ENCODE results near the gene UBALD2. TPM values are rescaled to one million over a fixed set of nuclear protein-coding genes. Genes with fewer than 3 reads are reported as not detected.
"Not testable (repeated sequence)": the region's sequence is repeated elsewhere in the genome, so short reads cannot be mapped to it uniquely, and the experiment has no call there.

UBALD2 gene
- total and polyA plus RNA-seq, 5 experiments from 2014 or later, result 6.6 to 122 (median 9.7) TPM

GRCh38 chr17:76280650-76281049 lies 15.5 kb downstream of the UBALD2 start:
- Mint-ChIP-seq H3K9me3 (no peaks in the 10 kb centered on the region), H3K4me3 (no peak overlapping the region), H3K27me3 (no peaks in the 10 kb centered on the region), H3K4me1 (peaks cover 14 to 26% (median 20%) of the 10 kb centered on the region in 4 donors), H3K36me3 (no peaks in the 10 kb centered on the region), H3K27ac (peak overlapping the region in 1 of 10 donors; percentile 80)
- no peak for ATAC-seq
- DNase-seq, result no peak
- POLR2A ChIA-PET, result interaction anchor here (1.1 to 5.3 kb wide), 9 partner anchors 9 to 267 kb away, joined by 4 to 112 read pairs (median 6); no protein-coding TSS in a partner anchor

GRCh38 chr17:76281573-76282371 lies 16.6 kb downstream of the UBALD2 start:
- peaks cover 10 to 16% (median 12%) of the 10 kb centered on the region in 4 donors for H3K4me1 Mint-ChIP-seq
- H3K27ac Mint-ChIP-seq, result no peak overlapping the region
- DNase-seq, result no peak
- H3K4me3 Mint-ChIP-seq, result no peak overlapping the region
- H3K36me3 Mint-ChIP-seq, result no peaks in the 10 kb centered on the region
- POLR2A ChIA-PET, result interaction anchor here (1.6 to 5.3 kb wide), 4 partner anchors 13 to 160 kb away, joined by 4 to 112 read pairs (median 28); no protein-coding TSS in a partner anchor
- H3K9me3 Mint-ChIP-seq, result no peaks in the 10 kb centered on the region
- ATAC-seq, result no peak
- H3K27me3 Mint-ChIP-seq, result no peaks in the 10 kb centered on the region

GRCh38 chr17:76292567-76292966 lies 27.4 kb downstream of the UBALD2 start:
- DNase-seq, result no peak
- Mint-ChIP-seq H3K4me1 (no peaks in the 10 kb centered on the region), H3K9me3 (no peaks in the 10 kb centered on the region), H3K27me3 (no peaks in the 10 kb centered on the region), H3K36me3 (peaks cover 0 to 3% (median 3%) of the 10 kb centered on the region in 3 donors), H3K27ac (no peak overlapping the region), H3K4me3 (no peak overlapping the region)
- POLR2A ChIA-PET, result no interaction called here
- ATAC-seq, result no peak

- ATAC-seq (no peak), DNase-seq (no peak)
- peaks cover 0 to 3% (median 3%) of the 10 kb centered on the region in 3 donors for H3K36me3 Mint-ChIP-seq
- H3K4me1 Mint-ChIP-seq, result no peaks in the 10 kb centered on the region
- no peaks in the 10 kb centered on the region for H3K27me3 Mint-ChIP-seq
- POLR2A ChIA-PET, result no interaction called here
- H3K9me3 Mint-ChIP-seq, result no peaks in the 10 kb centered on the region
- no peak overlapping the region for H3K4me3 Mint-ChIP-seq
- H3K27ac Mint-ChIP-seq, result no peak overlapping the region
Measured at GRCh38 chr17:76293106-76293505, 28.0 kb downstream of the UBALD2 start.

- ATAC-seq, result no peak
- no peak for DNase-seq
- peak overlapping the region in 2 of 10 donors; percentile 4 to 29 for H3K27ac Mint-ChIP-seq
- peaks cover 0 to 3% (median 0%) of the 10 kb centered on the region in 4 donors for H3K4me1 Mint-ChIP-seq
- H3K36me3 Mint-ChIP-seq, result no peaks in the 10 kb centered on the region
- H3K27me3 Mint-ChIP-seq, result no peaks in the 10 kb centered on the region
- POLR2A ChIA-PET, result no interaction called here
- no peaks in the 10 kb centered on the region for H3K9me3 Mint-ChIP-seq
- no peak overlapping the region for H3K4me3 Mint-ChIP-seq
Measured at GRCh38 chr17:76296186-76296585, 31.0 kb downstream of the UBALD2 start.

GRCh38 chr17:76296889-76297288 lies 31.7 kb downstream of the UBALD2 start:
- H3K4me1 Mint-ChIP-seq, result peaks cover 0 to 3% (median 0%) of the 10 kb centered on the region in 4 donors
- no peaks in the 10 kb centered on the region for H3K9me3 Mint-ChIP-seq
- H3K4me3 Mint-ChIP-seq, result no peak overlapping the region
- peak overlapping the region in 1 of 10 donors; percentile 60 for H3K27ac Mint-ChIP-seq
- DNase-seq (no peak), ATAC-seq (no peak)
- H3K36me3 Mint-ChIP-seq, result no peaks in the 10 kb centered on the region
- POLR2A ChIA-PET, result no interaction called here
- no peaks in the 10 kb centered on the region for H3K27me3 Mint-ChIP-seq

GRCh38 chr17:76297436-76297835 lies 32.3 kb downstream of the UBALD2 start:
- Mint-ChIP-seq H3K36me3 (no peaks in the 10 kb centered on the region), H3K4me3 (no peak overlapping the region), H3K27me3 (no peaks in the 10 kb centered on the region), H3K4me1 (peaks cover 0 to 3% (median 0%) of the 10 kb centered on the region in 4 donors), H3K9me3 (no peaks in the 10 kb centered on the region), H3K27ac (no peak overlapping the region)
- ATAC-seq, result no peak
- POLR2A ChIA-PET, result interaction anchor here (0.6 to 0.7 kb wide), 2 partner anchors 175 to 183 kb away, joined by 3 read pairs; no protein-coding TSS in a partner anchor
- no peak for DNase-seq

- POLR2A ChIA-PET, result interaction anchor here (0.6 to 0.9 kb wide), 5 partner anchors 91 to 465 kb away, joined by 3 to 7 read pairs (median 3); no protein-coding TSS in a partner anchor
- Mint-ChIP-seq H3K27me3 (no peaks in the 10 kb centered on the region), H3K4me3 (no peak overlapping the region), H3K9me3 (no peaks in the 10 kb centered on the region), H3K36me3 (peaks cover 0 to 2% (median 0%) of the 10 kb centered on the region in 3 donors), H3K27ac (peak overlapping the region in 2 of 10 donors; percentile 29 to 62), H3K4me1 (peaks cover 0 to 3% (median under 1%) of the 10 kb centered on the region in 4 donors)
- ATAC-seq (no peak), DNase-seq (no peak)
Measured at GRCh38 chr17:76304226-76305134, 39.3 kb downstream of the UBALD2 start.

- H3K9me3 Mint-ChIP-seq, H3K4me1 Mint-ChIP-seq, H3K36me3 Mint-ChIP-seq, H3K4me3 Mint-ChIP-seq, ATAC-seq, DNase-seq, H3K27me3 Mint-ChIP-seq: not testable (repeated sequence)
- H3K27ac Mint-ChIP-seq, result peak overlapping the region in 1 of 10 donors; percentile 40
- POLR2A ChIA-PET, result interaction anchor here (0.7 kb wide), 1 partner anchor 187 kb away, joined by 3 read pairs; no protein-coding TSS in a partner anchor
Measured at GRCh38 chr17:76305135-76305454, 39.9 kb downstream of the UBALD2 start.

GRCh38 chr17:76307299-76307965 lies 42.3 kb downstream of the UBALD2 start:
- Mint-ChIP-seq H3K9me3 (no peaks in the 10 kb centered on the region), H3K4me1 (peaks cover 0 to 3% (median under 1%) of the 10 kb centered on the region in 4 donors), H3K27me3 (no peaks in the 10 kb centered on the region), H3K4me3 (no peak overlapping the region), H3K36me3 (peaks cover 0 to 23% (median 10%) of the 10 kb centered on the region in 3 donors), H3K27ac (no peak overlapping the region)
- ATAC-seq (no peak), DNase-seq (no peak)
- POLR2A ChIA-PET, result no interaction called here

GRCh38 chr17:76307966-76308338 lies 42.8 kb downstream of the UBALD2 start, which contains the start of gene QRICH2:
TSS of gene QRICH2 (minus strand) at chr17:76308276. CDS start at chr17:76307998, 278 bp downstream.
- POLR2A ChIA-PET, result no interaction called here
- Mint-ChIP-seq H3K27me3 (no peaks in the 10 kb centered on the region), H3K4me1 (peaks cover 0 to 3% (median under 1%) of the 10 kb centered on the region in 4 donors), H3K4me3 (no peak within 1 kb of the TSS), H3K27ac (no peak within 1 kb of the TSS), H3K9me3 (no peaks in the 10 kb centered on the region), H3K36me3 (peaks cover 0 to 28% (median 10%) of the 10 kb centered on the region in 3 donors)
- DNase-seq (no peak), ATAC-seq (no peak)

GRCh38 chr17:76309461-76309860 lies 44.3 kb downstream of the UBALD2 start:
- no peak overlapping the region for H3K4me3 Mint-ChIP-seq

More at GRCh38 chr17:76309461-76309860, 44.3 kb downstream of the UBALD2 start:
- Mint-ChIP-seq H3K9me3 (no peaks in the 10 kb centered on the region), H3K27ac (no peak overlapping the region), H3K27me3 (no peaks in the 10 kb centered on the region), H3K4me1 (no peaks in the 10 kb centered on the region), H3K36me3 (peaks cover 0 to 41% (median 18%) of the 10 kb centered on the region in 3 donors)
- POLR2A ChIA-PET, result no interaction called here
- DNase-seq (no peak), ATAC-seq (no peak)

Measured in naive thymus-derived CD8-positive, alpha-beta T cell (primary cell).